IPS-NIHi11 (cell line): ENCODE results near the gene RTN4R.

ENCODE experiments used
- DNase-seq: peaks from one replicate; pipeline ENCODE4 v3.0.0; 2012; ENCODE audit warnings: mixed read lengths, low spot score

Gene RTN4R

DNA sequence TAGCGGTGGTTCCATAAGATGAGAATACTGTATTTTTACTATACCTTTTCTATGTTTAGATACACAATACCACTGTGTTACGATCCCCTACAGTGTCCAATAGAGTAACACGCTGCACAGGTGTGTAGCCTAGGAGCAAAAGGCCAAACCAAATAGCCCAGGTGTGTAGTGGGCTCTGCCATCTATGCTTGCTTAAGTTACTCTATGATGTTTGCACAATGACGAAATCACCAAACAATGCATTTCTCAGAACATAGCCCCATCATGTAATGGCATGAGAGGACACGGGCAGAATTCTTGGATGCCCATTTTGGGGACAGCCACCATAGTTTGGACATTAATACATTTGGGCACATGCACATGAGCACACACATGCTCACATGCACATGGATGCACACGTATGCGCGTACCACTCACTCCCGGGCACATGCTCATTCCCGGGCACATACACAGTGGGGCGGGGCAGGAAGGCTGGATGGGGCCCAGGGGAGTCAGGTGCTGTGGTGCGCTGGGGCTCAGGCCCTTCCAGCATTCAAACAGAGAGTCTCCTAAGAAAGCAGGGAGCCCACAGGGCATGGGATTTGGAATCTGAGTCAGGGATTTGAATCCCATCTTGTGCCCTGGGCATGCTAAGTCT, 51.1 kb downstream of the RTN4R start:
- no peak for DNase-seq

DNA sequence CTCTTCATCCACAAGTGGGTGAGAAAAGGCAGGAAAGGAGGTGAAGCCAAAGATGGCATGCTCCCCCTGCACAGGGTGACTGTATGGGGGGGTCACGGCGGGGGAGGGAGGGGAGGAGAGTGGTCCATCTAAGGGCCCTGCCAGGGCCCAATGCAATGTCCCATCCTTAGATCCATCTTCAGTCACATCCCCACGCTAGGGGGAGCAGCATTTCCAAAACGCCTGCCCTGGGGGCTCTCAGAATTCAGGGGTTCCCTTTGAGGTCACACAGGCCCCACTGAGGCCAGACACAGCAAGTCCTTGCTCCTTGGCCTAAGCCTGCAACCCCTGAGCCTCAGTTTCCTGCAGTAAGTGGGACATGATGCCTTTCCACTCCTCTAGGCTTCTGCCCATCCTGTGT, 52.4 kb downstream of the RTN4R start:
- DNase-seq: no peak

DNA sequence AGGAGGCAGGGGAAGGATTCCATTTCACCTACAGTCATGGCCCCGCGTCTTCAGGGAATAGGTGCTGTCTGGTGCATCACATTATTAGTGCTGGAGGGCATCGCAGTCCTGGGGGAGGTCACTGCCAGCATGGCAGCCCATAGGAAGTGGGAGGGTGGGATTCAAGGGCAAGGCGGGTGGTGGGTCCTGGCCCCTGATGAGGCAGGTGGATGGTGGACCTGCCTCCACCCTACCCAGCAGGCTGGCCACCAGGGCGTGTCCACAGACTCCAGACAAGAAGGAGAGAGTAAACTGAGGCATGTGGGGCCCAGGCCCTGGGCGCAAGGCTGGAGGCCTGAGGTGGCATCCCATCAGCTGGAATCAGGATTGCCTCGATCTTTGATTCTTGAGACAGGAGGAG, 53.3 kb downstream of the RTN4R start:
- DNase-seq: no peak

DNA sequence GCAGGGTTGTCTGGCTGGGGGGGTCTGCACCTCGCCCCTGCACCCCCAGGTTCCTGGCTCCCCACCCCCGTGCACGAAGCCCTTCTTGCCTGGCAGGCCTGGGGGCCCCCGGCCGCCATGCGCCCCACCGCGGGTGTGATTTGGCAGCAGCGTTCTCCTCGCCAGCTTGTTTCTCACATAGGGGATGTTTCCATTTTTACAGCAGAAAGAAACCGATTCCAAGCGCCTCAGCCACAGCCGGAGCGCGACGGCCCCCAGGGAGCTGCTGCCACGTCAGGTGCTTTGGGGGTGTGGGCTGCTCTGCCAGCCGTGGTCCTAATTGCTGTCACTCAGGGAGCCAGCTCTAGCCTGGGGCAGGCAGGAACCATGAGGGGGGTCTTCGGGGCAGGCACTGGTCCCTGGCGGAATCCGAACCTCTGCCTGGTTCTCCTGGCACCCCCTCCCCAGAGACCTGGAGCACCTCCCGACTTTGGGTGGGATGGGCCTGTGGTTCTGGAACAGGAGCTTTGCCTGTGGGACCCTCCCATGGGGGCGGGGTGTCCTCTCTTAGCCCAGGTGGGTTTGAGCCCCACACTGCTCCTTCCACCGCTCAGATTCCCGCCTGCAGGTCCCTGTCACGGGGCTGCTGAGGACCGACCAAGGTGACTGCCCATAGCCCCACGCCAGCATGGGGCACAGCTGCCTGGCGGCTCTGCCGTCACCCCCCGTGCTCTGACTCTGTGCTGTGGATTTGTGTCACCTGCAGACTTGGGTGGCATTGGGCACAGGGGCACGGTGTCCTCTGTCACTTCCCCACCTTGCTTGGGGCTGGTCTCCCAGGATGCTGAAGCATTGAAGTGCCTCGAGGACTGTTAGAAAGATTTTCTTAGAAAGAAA, 54.0 kb downstream of the RTN4R start:
- DNase-seq: no peak

DNA sequence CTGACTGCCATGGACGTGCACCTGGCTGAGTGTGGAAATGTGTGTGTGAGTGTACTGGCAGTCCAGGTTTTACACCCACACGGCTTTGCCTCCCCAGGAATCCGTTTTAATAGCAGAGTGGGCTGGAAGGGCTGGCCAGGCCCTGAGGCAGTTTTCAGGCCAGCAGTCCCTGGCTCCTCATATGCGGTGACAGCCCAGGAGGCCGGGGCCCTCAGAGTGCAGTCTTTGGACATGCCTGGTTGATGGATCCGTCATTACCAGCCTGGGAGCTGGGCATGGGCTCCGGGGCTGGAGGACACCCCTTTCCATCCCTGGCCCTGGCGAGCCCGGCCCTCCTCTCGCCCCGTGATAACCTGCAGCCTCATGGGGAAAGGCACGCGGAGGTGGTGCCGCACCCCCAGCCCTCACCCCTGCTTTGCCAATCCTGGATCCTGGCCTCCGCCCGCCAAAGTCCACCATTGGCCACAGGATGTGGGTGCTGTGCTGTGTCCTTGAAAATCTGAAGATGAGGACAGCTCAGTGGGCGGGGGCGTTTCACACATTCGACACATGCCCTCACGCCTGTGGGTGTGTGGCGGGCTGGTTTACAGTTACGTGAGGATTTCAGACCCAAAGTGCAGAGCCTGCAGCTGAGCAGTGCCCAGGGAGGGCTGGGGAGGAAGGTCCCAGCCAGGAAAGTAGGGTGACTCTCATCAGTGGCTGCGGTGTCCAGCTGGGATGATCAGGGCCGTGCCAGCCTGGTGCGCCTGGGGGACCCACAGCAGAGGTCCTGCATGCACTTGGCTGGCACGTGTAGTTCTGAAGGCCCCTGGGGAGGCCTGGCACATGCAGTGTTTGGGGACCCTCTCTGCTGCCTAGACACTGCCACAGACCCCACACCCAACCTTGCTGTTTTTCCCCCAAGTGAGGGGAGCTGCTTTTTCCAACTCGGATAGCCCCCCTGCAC, 55.1 kb downstream of the RTN4R start:
- DNase-seq: no peak

DNA sequence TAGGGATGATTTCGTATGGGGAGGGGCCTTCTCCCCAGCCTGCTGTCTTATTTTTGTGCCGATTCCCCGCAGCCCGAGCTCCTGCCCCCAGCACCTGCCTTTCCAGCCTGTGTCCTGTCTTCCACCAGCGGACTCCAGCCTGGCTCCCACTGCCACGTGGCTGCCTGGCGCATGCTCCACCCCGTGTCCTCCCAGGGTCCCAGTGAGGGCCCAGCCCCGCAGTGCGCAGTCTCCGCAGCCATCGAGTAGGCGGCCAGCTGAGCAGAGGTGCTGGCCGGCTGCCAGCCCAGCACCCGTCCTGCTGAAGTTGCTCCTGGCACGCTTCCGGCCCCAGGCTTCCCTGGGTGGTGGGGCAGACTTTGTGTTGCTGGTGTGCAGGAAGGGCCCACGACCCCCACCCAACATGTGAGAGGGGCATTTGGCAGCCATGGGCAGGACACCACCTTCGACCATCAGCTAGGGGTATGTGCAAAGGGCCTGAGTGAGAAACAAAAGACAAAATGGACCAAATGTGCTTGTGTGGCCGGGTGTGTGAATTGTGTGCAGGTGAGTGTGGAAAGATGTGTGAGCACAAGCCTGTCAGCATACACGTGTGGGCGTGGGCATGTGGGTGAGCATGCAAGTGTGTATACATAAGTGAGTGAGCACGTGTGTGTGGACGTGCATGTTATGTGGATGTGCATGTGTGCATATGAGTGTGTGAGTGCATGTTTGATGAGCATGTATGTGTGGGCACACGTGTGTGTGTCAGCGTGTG, 55.9 kb downstream of the RTN4R start:
- DNase-seq: peak; percentile 70

DNA sequence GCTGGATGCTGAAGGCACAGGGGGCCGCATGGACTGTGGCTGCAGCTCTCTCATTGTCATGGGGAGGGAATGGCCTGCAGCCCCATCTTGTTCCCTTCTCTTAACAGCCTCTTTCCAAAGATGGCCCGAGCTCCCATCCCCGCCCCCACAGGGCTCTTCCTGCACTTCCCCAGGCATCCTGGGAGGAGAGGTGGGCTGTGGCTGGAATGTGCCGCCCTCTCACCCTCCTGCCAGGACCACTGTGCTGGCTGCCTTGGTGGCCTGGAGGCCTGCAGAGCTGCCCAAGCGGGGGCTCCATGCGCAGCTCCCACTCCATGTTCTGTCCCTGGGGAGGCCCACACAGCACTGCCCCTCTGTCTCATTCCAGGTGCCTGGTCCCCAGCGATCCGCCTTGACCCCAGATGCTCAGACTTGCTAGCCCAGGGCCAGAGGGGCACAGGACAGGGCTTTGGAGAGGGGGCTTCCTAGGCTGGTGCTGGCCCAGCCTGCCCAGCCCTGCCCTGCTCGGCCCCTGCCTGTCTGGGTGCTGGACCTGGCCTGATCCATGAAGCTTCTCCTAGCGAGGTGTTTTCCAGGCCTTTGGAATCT, 56.6 kb downstream of the RTN4R start:
- DNase-seq: no peak

DNA sequence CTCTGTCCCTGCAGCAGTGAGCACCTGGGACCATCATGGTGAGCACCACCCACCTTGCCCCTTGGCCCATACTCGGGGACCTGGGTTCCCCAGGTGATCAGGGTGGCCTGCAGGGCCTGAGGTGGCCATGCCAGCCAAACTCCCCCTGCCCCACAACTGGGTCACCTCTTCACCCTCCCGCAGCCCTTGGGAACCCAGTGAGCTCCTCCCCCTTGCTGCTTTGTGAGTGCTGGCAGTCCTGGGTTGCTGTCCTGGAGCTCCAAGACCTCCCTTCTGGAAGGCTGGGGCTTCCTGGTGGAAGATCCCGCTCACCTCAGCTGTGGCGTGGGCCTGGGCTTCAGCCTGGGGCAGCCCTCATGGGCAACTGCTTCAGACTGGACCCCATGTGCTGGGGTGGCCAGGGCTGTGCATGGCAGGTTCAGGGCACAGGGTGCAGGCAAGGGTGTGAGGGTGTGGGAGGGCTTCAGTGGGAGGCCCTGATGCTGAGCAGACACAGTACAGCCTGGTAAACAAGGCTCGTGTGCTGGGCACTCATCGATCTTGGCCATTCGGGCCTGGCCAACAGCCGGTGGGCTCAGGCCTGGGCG, 57.6 kb downstream of the RTN4R start:
- DNase-seq: no peak

DNA sequence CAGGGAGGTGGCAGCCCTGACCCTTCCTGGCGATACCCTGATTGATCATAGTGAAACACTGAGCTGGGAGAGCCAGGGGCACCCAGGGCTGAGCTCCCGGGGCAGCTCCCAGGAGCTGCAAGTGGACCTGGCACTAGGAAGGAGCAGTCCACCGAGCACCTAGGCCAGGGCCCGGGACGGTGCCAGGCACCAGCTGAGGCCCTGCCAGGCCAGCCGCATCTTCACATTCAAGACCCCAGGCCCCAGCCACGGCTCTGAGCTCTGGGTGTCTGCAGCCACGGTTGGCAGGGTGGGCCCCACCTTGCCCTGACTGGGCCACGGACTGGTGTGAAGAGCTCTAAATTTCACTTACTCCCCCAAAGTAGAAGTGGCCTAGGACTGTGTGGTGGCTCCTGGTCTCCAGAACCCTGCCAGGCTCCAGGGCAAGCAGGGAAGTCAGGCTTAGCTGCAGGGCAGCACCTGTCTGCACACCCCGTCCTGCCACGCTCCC, 58.3 kb downstream of the RTN4R start:
- DNase-seq: no peak

DNA sequence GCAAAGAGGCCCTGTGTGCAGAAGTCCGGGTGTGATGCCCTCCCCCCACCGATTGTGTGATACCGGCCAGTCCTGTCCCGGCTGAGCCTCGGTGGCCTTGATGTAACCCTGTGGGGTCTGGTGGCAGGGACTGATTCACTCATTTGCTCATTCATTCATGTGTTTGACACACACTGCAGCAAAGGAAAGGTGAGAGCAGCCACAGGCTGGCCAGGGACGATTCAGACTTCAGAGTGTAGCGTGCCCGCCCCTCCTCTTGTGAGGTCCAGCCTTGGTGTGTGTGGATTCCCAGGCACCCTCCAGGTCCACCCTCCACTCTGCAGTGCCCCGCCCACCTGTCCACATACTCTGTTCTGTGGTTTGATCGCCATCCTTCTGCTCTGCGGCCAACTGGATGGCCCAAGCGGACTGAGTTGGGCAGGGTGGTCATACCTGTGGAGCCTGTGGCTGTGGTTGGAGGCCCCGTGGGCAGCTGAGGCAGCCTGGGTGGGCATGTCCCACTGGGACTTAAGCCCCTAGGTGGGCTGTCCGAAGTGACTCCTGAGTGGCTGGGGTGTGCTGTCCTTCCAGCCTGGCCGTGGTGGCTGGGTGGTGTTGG, 59.3 kb downstream of the RTN4R start:
- DNase-seq: no peak

DNA sequence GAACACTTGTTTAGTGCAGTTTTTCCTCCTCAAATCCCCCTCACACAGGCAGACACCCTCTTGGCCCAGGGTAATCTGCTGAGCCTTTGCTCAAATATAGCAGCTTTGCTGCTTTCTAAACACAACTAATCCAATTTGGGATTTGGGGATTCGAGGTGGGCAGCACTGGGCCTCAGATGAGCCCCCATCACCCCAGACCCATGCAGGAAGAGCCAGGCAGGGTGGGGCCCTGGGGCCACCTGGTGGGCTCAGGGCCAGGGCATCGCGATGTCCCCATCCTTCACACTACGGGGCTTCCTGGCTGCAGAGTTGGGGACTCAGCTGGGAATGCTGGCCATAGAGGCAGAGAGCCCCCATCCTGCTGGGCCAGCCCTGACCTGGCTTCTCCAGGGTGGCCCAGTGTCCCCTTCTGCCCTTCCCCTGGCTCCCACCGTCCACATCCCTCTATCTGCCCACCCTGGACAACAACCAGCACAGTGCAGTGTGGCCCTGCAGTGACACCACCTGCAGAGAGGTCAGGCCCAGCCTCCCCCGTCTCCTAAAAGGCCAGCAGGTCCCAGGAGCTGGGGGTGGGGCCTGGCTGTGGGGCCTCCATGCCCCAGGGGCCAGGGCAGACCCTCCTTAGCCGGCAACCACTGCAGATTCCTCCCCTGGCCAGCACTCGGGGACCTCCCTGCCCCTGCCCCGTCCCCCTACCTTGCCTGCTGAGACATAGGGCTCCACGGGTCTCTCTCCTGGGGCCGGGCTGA, 60.7 kb downstream of the RTN4R start:
- no peak for DNase-seq

DNA sequence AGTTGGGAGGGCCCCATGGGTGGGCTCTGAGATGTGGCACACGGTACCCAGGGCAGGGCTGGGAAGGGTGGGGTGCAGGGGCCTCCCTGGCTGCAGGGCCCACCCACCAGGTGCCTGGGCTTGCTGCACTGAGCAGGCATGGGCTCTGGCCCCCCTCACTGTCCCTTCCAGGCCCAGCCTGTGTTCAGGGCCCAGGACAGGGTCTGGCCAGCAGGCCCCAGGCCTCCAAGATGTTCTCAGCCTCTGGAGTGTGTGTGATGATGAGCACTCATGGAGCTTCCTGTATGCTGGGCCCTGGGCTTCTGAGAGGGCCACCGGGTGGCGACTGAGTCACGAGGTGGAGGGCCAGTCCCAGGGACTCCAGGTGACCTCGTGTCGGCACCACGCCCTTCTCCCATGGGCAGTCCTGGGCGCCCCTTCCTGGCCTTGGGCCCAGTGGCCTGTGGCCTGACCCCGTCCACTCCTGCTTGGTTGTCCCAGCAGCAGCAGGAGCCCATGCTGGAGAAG, 61.4 kb downstream of the RTN4R start:
- DNase-seq: no peak

DNA sequence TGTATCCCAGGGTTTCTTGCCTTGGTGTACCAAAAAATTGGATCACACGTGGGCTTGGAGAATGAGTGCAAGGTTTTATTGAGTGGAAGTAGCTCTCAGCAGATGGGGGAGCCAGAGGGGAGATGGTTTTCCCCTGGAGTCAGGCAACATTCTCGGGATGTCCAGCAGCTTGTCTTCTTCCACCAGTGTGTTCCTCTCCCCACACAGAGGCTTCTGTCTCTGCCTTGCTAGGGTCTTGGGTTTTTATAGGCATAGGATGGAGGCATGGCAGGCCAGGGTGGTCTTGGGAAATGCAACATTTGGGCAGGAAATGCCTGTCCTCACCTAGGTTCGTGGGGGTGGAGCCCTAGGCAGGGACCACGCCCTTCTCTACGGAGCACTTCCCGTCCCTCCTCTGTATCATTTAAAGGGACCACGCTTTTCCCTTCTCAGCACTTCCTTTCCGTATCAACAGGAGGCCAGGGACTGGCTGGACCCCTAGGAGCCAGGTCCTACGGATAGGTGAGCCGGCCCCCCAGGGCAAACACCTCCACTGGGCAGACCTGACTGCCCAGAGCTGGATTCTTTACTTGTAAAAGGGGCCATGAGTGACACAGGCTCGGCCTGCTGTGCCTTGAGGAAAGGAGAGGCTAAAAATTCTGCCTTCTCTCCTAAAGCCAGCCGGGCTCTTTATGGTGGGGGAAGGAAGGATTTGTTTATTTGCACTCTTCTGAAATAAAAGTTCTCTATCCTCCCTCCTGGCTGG, 62.0 kb downstream of the RTN4R start:
- no peak for DNase-seq

DNA sequence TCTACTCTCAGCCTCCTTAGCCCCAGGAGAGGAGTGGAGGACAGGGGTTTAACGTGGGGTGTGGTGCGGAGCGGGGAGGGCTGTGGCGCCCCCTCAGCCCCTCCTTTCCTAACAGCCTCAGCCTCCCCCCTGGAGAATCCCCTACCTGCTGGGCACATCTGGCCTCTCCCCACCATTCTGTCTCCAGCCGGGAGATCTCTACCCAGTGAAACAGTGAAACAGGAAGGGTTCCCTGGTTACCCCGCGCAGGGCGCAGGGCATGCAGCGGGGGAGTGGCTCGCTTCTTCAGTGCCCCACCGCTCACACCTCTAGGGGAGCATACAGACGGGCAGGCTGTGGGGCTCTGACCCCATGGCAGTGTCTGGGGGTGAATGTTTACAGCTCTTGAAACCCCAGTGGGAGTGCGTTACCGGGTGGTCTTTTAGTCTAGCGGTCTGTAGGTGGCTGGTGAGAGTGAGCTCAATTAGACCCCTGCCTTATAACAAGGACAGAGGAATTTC, 62.6 kb downstream of the RTN4R start:
- DNase-seq: no peak

DNA sequence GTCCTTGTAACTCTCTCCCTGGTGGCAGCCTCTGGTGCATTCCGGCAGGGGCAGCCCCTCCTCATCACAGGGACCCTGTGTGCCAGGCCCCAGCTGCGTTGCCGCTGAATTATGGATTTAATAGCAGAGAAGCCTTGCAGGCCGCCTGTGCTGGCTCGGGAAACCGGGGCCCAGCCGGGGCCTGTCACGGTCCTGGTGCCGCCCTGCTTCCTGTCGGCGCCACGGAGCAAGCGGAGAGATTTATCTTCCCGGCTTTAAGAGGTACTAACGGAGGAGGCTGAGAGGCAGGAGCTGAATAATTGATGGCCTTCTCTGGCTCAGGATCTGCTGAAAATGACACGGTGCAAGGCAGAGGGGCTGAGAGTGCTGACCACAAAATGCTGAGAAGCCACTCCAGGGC, 63.3 kb downstream of the RTN4R start:
- no peak for DNase-seq

DNA sequence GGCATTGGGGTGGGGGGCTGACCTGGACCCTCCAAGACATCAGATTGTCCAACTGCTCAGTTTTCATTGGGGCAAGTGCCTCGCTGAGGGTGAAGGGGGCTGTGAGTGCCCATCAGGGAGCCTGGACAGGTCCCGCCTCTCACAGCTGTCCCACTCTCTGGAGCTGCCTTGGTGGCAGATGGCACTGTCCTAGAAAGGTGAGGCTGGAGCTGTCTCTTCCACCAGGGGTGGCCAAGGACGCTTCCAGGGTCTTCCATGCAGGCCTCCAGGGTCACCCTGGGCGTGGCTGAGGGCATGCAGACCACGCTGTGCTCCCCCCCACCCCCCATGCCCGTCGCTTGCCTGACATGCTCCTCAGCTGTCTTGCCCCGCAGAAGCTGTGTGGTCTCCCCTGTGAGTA, 63.8 kb downstream of the RTN4R start:
- DNase-seq: no peak

DNA sequence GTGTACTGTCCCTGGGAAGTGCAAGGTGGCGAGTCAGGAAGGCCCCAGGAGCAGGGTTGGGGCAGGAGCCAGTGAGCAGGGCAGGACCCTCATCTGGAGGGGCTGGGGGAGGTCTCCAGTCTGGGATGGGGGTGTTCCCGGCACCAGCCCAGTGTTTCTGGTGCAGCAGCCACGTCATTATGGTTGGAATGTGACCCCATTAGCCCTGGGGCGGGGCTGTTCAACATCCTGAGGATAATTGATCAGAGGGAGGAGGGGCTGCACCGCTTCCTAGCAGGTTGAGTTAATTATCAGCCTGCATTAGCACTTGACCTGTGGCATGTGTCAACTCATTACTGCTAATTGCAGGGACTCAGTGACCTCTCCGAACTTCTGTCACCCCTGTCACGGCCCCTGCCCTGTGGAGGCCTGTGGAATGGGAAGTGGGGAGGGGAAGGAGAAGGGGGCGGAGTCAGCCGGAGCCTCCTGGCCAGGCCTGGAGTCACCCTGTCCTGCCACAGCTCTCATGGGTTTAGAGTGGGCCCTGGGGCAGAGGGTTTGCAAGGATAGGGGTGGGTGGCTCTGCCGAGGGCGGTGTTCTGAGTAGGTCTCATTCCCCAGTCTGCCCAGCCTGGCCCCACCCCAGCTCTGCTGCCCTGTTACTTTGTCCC, 64.4 kb downstream of the RTN4R start:
- DNase-seq: peak; percentile 77

DNA sequence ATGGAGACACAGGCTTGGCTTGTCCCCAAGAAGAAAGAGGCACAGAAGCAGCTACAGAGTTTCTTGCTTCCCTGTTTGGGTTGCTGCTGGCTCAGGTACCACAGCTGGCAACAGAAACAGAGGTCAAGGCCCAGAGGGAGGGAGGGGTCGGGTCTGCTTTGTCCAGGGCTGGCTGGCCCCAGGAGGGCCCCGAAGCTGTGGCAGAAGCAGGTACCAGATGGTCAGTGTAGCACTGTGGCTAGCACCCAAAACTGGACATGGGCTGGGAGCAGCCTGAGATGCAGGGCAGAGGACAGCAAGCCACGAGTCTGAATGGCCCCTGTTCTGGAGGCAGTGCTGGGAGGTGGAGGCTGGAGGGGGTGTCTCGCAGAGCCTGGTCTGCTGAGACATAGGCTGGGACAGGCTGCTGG, 65.0 kb downstream of the RTN4R start:
- DNase-seq: no peak
